Measurements from ENCODE around the gene BHMT2. TPM values are rescaled to one million over a fixed set of nuclear protein-coding genes. Genes with fewer than 3 reads are reported as not detected.

The BHMT2 gene
- total RNA-seq, 2 donors from 2014 or later, result 24.5 to 36.3 TPM

GRCh38 chr5:79055017-79055416 lies 14.6 kb upstream of the BHMT2 start:
- intact Hi-C loops (cut with DNase I), result no loop called here
- DNase-seq (ENCODE audit: low spot score), result no peak

GRCh38 chr5:79056847-79057246 lies 12.7 kb upstream of the BHMT2 start:
- intact Hi-C loops (cut with DNase I), result no loop called here
- DNase-seq (ENCODE audit: low spot score), result no peak

- intact Hi-C loops (cut with DNase I), result loop anchor here in 1 of 2 donors (2.0 kb wide), 1 partner anchor 29 kb away; no protein-coding TSS in a partner anchor
- no peak for DNase-seq (ENCODE audit: low spot score)
Measured at GRCh38 chr5:79059674-79060073, 9.9 kb upstream of the BHMT2 start.

GRCh38 chr5:79062436-79062835 lies 7.1 kb upstream of the BHMT2 start:
- no peak for DNase-seq (ENCODE audit: low spot score)

DNA sequence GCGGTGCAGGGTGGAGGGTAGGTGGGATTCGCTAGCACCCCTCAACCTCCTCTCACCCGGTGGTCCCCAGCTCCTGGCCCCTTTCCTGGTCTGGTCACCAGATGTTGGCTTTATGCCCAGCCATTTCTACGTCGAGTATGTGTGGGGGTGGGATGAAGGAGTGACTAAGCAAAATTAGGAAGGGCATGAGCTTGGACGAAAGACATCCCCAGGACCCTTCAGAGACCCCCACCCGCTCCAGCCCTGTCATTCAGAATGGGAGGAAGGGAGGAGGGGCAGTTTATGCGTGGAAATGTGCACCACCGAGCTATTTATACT lies 742 bp downstream of the BHMT2 start:
- intact Hi-C loops (cut with DNase I), result no loop called here
- no peak for DNase-seq (ENCODE audit: low spot score)

More at GRCh38 chr5:79062436-79062835, 7.1 kb upstream of the BHMT2 start:
- intact Hi-C loops (cut with DNase I), result no loop called here

DNA sequence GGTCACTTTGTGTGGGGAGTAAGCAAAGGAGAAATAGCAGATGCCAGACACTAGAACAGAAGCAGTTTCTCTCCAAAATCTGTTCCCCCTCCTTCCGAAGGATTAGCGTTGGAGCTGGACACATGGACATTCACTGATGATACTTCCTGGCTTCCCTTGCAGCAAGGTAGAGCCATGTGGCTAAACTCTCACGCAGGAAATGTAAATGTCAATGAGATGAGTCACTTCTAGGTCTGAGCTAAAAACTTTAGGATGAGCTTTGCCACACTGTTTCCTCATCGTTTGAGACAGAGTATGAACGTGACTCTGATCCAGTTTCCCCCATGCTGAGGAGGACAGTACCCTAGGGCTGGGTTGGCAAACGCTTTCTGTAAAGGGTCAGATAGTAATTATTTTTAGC lies 5.1 kb downstream of the BHMT2 start:
- intact Hi-C loops (cut with DNase I), result no loop called here
- DNase-seq (ENCODE audit: low spot score), result no peak

DNA sequence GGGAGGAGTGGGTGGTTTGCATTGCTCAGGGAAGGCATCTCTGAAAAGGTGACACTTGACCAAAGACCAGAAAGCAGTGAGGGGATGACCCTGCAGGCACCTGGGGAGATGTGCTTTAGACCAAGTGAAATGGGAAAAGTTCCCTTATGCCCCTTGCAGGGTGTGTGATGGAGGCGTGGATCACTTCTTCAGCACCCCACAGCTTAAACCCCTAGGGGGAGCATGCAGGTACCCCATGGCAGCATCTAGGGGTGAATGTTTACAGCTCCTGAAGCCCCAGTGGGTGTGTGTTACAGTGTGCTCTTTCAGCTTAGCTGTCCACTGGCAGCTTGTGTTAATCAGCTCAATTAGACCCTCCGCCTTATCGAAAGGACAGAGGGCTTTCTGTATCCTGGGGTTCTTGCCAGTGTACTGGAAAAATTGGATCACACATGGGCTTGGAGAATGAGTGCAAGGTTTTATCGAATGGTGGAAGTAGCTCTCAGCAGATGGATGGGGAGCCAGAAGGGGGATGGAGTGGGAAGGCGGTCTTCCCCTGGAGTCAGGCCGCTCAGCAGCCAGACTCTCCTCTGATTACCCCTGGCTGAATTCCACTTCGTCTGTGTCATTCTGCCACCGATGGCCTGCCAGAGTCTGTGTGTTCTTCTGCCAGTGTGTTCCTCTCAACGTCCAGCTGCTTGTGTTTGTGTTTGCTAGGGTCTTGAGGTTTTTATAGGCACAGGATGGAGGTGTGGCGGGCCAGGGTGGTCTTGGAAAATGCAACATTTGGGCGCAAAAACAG lies 6.3 kb downstream of the BHMT2 start:
- DNase-seq (ENCODE audit: low spot score), result no peak
- intact Hi-C loops (cut with DNase I), result no loop called here

DNA sequence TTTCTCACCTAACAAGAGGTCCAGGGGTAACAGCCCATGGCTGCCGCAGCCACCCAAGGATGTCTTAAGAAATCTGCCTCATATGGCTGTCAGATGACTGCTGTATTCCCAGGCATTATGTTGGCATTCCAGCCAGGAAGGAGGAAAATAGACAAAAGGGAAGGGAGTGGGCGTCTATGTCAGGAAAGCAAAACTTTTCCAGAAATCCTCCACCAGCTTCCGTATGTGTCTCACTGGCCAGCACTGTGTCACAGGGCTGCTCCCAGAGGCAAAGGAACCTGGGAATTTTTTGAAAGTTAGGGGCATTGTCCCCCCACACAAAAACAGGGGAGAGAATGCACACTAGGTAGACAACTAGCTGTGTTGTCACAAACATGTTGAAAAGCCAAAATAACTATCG lies 7.3 kb downstream of the BHMT2 start:
- DNase-seq (ENCODE audit: low spot score), result no peak
- intact Hi-C loops (cut with DNase I), result no loop called here

DNA sequence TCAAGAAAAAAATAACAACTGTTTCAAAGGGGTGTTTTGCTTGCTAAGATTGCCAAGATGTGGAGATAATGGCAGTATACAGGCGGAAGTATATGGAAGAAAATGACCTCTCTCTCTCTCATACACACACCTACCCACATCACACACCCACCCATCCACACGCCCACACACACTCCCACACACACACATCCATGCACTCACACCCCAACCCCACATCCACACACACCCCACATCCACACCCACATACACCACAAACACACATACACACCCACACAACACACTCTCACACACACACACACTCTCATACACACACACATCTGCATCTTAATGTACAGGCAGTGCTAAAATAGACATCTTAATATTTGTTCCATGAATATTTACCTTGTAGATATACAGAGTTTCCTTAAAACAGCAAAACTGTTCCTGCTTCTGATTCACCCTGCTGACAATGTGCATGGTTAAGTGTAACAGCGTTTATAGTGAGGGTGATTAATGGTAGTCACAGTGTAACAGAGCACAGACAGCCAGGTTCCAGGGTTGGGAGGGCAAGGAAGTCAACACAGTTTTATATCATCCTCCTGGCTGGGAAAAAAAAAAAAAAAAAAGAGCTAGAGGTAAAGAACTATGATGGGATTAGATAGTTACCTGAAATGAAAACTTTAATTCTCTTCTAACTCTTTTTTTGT lies 8.3 kb downstream of the BHMT2 start:
- DNase-seq (ENCODE audit: low spot score), result no peak
- intact Hi-C loops (cut with DNase I), result no loop called here

- intact Hi-C loops (cut with DNase I), result no loop called here
- no peak for DNase-seq (ENCODE audit: low spot score)
Measured at GRCh38 chr5:79080804-79081203, 11.2 kb downstream of the BHMT2 start.

DNA sequence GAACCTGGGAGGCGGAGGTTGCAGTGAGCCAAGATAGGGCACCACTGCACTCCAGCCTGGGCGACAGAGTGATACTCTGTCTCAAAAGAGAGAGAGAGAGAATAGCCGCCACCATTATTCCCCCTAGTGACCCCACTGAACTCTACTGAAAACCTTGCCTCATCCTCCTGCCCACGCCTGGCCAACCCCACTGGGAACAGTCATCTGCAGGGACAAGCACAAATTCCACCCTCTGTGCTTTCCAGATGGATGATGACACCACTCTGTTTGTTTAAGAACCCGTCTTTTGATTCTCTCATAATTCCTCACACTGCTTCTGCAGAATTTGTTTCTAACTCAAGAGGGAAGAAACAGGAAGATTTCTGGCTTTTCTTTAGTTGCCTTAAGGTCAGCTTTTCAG lies 12.2 kb downstream of the BHMT2 start:
- no peak for DNase-seq (ENCODE audit: low spot score)
- intact Hi-C loops (cut with DNase I), result no loop called here

DNA sequence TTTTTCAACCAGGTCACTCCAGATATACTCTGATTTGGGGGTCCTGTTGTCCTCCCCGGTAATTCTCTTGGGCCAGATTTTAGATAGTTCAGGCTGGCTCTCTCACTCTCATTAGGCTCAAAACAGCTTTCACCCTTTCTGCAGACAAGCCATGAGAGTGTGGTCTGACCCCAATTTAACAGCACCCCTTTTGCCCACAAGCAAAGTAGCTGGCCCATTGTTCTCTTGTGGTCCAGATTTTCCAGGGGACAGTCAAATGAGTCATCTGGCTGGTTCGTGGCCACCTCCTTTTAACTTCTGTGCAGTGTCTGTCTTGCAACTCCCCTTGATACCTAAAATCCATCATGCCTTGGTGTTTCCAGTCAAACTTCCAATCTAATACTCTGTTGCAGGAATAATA lies 16.5 kb downstream of the BHMT2 start:
- no peak for DNase-seq (ENCODE audit: low spot score)
- intact Hi-C loops (cut with DNase I), result no loop called here

GRCh38 chr5:79088507-79088906 lies 18.9 kb downstream of the BHMT2 start:
- no peak for DNase-seq (ENCODE audit: low spot score)
- intact Hi-C loops (cut with DNase I), result no loop called here

GRCh38 chr5:79091064-79091463 lies 21.5 kb downstream of the BHMT2 start:
- intact Hi-C loops (cut with DNase I), result no loop called here
- no peak for DNase-seq (ENCODE audit: low spot score)

DNA sequence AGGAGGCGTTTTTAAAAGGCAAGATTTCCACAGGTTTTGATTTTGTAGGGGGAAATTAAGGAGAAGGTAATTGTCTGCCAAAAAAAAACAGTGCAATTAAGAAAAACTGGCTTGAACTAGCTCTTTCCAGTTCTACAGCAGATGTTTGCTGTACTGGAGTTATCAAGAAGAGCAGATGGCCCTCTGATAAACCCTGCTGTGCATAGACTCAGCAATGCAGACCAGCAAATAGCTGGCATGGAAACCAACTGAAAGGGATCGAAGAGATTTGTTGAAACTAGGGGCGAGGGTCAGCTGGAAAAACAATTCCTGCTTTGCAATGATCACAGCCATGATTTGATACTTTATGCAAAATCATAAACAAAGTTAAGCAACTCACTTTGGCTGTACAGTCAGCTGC lies 24.2 kb downstream of the BHMT2 start:
- intact Hi-C loops (cut with DNase I), result no loop called here
- no peak for DNase-seq (ENCODE audit: low spot score)

- DNase-seq (ENCODE audit: low spot score), result no peak
- intact Hi-C loops (cut with DNase I), result no loop called here
Measured at GRCh38 chr5:79105868-79106267, 36.3 kb downstream of the BHMT2 start.

DNA sequence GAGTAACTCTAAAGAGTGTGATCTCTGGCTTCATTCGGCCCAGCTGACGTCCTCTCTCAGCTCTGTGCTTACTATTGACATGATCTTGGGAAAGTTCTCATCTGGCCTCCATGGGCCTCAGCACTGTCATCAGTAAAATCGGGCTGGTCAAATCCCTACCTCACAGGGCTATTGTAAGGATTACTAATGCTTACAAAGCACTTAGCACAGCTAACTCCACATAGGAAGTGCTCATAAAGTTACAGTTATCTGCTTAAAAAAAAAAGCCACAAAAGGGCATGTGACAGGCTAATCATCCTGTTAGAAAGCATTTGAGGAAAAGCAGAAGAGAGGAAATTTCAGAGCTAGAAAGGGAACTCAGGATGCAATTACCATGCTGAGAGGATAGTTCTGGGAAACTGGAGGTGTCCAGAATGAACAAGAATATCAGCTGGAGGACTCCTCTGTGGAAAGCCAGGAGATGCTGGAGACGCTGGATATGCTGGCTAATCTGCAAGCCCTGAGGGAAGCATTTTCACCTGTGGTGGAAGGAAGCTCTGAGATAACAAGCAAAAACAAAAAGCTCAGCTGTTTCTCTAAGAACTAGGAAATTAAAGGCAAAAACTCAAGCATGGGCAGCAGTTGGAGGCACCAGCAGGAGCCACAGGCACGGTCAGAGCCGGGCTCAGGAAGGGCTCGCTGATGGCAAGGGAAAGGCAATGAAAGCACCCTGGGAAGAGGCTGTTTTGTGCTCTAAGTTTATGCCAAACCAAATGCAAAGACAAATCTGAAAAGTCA lies 37.6 kb downstream of the BHMT2 start:
- intact Hi-C loops (cut with DNase I), result no loop called here
- no peak for DNase-seq (ENCODE audit: low spot score)

GRCh38 chr5:79108086-79108485 lies 38.5 kb downstream of the BHMT2 start:
- no peak for DNase-seq (ENCODE audit: low spot score)
- intact Hi-C loops (cut with DNase I), result no loop called here

DNA sequence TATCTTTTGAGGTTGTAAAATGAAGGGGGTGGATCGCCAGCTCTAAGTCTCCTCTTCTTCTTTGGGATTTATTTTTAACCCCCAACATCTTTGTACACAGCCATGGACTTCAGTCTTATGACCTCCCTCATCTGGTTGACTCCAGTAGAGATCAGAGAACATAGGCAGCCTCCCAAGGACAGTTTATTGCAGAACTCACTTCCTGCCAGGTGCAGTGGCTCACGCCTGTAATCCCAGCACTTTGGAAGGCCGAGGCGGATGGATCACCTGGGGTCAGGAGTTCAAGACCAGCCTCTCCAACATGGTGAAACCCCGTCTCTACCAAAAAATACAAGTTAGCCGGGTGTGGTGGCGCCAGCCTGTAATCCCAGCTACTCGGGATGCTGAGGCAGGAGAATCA lies 39.2 kb downstream of the BHMT2 start:
- intact Hi-C loops (cut with DNase I), result no loop called here
- no peak for DNase-seq (ENCODE audit: low spot score)
